ENCODE data around the gene SPON2. TPM values are rescaled to one million over a fixed set of nuclear protein-coding genes. Genes with fewer than 3 reads are reported as not detected.

Gene SPON2
- polyA plus RNA-seq, 2 of the 4 experiments (the other 2 are of a cell fraction), result 0.12 to 0.54 TPM

- TF ChIP-seq CTCF (IDR thresholded peaks at IDR 0.05) (no peak), HOXA7 (CRISPR knock-in tag; IDR thresholded peaks at IDR 0.05) (no peak), RAD21 (conservative IDR thresholded peaks at IDR 0.05 in 1 of 2, IDR thresholded peaks at IDR 0.05 in 1 of 2) (no peak), FOSB (CRISPR knock-in tag; IDR thresholded peaks at IDR 0.05) (no peak)
Measured at GRCh38 chr4:1194010-1194900, 21.9 kb upstream of the SPON2 start (continued).

- Histone ChIP-seq H3K4me3 (no peak overlapping the region), H3K4me2 (peak overlapping the region; percentile 51; the same call in 2 of the 3 replicates), H3K27ac (peak overlapping the region; percentile 73 to 89; a peak in 5 of 6 replicates), H3K4me1 (peaks cover 19% of the 10 kb centered on the region), H3K9me3 (no peaks in the 10 kb centered on the region)
- DNase-seq (ENCODE audit: low read depth in 1 of 2, low spot score in 1 of 2), result no peak
- WGBS (ENCODE audit: missing lambda C conversion rate), result no CpG with 5 or more reads among the region's 28 CpGs
- TF ChIP-seq HMGXB4 (CRISPR knock-in tag; IDR thresholded peaks at IDR 0.05; ENCODE audit: borderline replicate concordance) (no peak), NFE2L2 (conservative IDR thresholded peaks at IDR 0.05; ENCODE audit: low read length) (no peak), MAFK (IDR thresholded peaks at IDR 0.05; ENCODE audit: partially characterized antibody) (no peak), HDAC2 (IDR thresholded peaks at IDR 0.05) (no peak), JUN (IDR thresholded peaks at IDR 0.05) (no peak), GATA3 (IDR thresholded peaks at IDR 0.05; ENCODE audit: borderline replicate concordance) (no peak), NPAS2 (CRISPR knock-in tag; IDR thresholded peaks at IDR 0.05; ENCODE audit: borderline replicate concordance) (no peak), CBX8 (IDR thresholded peaks at IDR 0.05) (no peak), HEYL (CRISPR knock-in tag; IDR thresholded peaks at IDR 0.05) (no peak), RAD21 (conservative IDR thresholded peaks at IDR 0.05 in 1 of 2, IDR thresholded peaks at IDR 0.05 in 1 of 2) (no peak)
- POLR2A ChIA-PET, result no interaction called here
- ATAC-seq, result no peak; a peak in 1 of 6 replicates
- no peak for FAIRE-seq
- CTCF ChIA-PET, result interaction anchor here (0.6 to 1.5 kb wide), 2 partner anchors 10 to 27 kb away, joined by 3 to 4 read pairs; no protein-coding TSS in a partner anchor
Measured at GRCh38 chr4:1193206-1194009, 21.0 kb upstream of the SPON2 start.

- no peak overlapping the region for H3K4me3 ChIP-seq
- H3K27ac ChIP-seq, result peak overlapping the region; percentile 73 to 89
- DNase-seq (ENCODE audit: low read depth in 1 of 2, low spot score in 1 of 2) (peak; percentile 20 to 35), ATAC-seq (peak; percentile 85 to 86), FAIRE-seq (no peak)
- H3K4me2 ChIP-seq, result peak overlapping the region; percentile 51
- CTCF ChIA-PET, result interaction anchor here (1.5 to 1.8 kb wide), 2 partner anchors 10 to 25 kb away, joined by 4 to 6 read pairs; no protein-coding TSS in a partner anchor
- no peaks in the 10 kb centered on the region for H3K9me3 ChIP-seq
- POLR2A ChIA-PET, result no interaction called here
- 35% methylated on average over 8 of the region's 13 CpGs for WGBS (ENCODE audit: missing lambda C conversion rate)
- TF ChIP-seq PHF8 (IDR thresholded peaks at IDR 0.05; ENCODE audit: borderline replicate concordance, low read depth), result no peak
- no peak for TF ChIP-seq NPAS2 (CRISPR knock-in tag; IDR thresholded peaks at IDR 0.05; ENCODE audit: borderline replicate concordance)
- TF ChIP-seq SREBF2 (IDR thresholded peaks at IDR 0.05), result no peak
- TF ChIP-seq USF2 (IDR thresholded peaks at IDR 0.05), result no peak
- peaks cover 19% of the 10 kb centered on the region for H3K4me1 ChIP-seq
Measured at GRCh38 chr4:1192493-1193205, 20.3 kb upstream of the SPON2 start.

All from A549 (cell line).